GM19239 (cell line): Measurements from ENCODE around the gene DIDO1.
"Not testable (repeated sequence)": the region's sequence is repeated elsewhere in the genome, so short reads cannot be mapped to it uniquely, and the experiment has no call there.

ENCODE experiments used
- DNase-seq: peaks from one replicate; pipeline ENCODE4 v3.0.0; 2011; ENCODE audit warnings: low spot score; ENCODE audit not compliant: insufficient read length
- FAIRE-seq: peaks from 2 replicates; lab custom pipeline; 2011; peaks lifted over from hg19 to GRCh38; lab: Jason Lieb, UNC

Gene DIDO1

DNA sequence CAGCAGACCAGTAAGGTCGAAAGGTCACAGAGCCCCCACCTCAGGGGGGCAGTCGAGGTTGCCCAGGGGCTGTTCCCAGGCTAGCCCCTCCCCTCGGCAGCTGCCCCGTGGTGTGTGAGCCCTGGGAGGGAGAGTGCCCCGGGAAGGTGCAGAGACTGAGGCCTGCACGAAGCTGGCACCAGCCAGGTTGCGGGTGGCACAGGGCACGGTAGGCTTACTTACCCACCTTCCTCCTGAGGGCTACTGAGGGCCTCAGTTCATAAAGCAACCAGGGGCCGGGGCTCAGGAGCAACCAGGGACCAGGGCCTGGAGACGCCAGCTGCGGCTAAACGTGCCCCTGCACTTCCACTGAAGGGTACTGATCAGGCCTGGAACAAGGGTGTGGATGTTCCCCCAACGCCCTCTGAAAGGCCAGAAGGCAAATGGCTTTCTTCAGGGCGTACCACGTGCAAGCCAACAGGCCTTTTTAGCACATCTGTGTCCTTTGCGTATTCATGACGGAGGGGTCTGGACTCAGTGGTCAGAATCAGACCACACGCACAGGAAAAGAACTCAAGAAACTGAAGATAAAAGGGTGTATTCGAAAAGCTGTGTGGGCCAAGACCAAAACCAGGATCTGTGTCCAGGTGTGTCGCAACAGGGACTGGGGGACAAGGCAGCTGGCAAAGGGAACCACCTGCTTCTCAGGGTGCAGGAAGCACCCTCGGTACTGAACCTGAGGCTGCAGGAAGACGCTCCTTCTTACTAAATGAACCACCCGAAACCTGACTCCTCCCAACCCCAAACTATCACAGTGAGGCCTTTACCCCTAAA, 40.2 kb downstream of the DIDO1 start:
- DNase-seq (no peak), FAIRE-seq (no peak)

DNA sequence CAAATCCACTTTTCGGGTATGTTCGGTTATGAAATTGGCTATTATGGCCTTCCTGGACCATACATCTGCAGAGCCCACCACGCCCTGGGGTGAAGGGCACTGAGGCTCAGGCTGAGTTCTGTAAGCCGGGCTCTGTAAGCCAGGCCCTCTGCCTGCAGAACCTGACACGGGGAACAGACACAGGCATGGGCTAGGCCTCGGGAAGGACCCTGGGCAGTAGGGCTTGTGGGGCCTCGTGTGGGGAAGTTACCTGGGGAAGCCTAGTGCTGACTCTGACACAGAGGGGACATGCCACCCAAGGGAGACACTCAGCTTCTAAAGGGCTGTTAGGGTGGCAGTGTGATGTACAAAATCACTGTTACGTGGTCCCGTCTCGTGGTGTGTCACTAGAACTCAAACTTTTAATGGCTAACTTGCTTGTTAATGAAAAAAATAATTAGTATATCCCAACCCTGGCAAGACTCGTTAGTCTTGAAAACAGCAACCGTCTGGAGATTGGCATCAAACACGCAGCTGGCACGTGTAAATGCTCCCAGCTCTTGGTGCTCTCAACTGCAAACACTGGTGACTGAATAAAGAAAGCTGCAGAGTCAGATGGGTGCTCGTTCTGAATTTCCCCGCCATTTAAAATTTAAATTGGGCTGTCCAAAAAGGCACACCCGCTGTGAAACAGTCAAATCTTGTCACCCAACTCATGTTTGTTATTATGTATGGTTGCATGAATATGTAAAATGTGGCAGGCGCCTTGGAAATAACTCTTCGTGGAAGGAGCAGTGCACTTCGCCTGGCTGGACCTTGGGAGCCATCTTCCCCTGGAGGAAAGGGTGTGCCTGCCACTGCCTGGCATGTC, 41.0 kb downstream of the DIDO1 start:
- DNase-seq (no peak), FAIRE-seq (no peak)

DNA sequence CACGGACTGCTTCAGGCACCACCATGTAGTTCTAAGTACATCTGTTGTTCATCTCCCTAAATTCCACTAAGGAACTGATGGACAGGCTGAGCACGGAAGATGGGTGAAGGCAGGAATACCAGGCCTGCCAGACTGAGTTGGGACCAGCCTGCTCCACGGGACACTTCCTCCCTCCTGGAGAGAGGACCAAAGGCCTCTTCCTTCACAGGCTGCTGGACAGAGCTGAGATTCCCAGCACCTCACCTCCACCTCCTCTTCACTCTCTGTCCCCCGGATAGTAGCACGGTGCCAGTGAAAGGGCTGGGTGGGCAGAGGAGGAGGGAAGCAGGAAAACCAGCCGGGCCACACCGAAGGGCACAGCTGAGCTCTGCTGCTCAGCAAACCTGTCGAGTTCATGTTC, 41.7 kb downstream of the DIDO1 start:
- DNase-seq (no peak), FAIRE-seq (no peak)

DNA sequence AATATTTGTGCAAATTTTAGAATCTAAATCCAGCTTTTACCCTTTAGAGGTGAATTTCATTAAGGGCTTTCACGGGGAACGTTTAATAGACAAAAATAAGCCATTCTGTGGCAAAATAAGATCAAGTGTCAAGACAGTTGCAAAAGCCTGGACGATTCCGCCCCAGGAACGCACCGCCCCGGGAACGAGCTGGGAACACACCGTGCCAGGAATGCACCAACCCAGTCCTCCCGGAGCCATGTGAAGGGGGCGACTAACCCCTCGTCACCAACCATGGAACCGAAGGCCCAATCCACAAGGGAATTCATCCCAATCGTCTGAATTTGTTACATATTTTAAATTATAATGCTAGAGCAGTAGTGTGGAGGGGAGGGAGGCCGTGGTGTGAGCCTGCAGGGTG, 43.9 kb downstream of the DIDO1 start:
- FAIRE-seq (no peak), DNase-seq (no peak)

DNA sequence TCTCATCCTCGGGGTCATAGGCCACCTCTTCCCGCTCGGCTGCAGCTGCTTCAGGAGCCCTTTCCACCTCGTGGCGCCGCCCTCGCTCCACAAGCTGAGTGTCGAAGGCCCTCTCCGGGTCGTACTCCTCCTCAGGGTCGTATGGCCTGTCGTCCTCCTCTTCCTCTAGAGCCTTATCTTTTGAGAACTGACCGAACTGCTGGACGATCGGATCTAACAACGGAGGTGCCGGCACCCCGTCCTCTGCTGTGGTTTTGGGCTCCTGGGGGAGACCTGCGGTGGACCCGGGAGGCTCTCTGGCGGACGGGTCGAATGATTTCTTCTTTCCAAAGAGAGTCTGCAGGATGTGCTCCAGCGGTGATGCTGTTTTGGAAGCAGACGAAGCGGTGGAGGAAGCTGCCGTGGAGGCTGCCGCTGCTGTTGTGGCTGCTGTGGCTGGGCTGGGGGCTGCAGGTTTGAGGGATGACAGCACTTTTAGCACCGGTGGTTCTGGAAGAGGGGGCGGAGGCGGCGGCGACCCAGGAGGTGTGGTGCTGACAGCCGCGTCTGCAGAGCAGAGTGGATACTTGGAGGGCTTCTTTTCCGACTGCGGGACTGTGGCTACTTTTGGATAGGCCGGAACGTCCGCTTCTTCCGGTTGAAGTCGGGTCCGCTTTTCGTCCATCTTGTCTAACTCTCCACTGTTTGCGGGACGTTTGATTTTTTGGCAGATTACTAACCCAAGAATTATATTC, 44.5 kb downstream of the DIDO1 start:
- FAIRE-seq (no peak), DNase-seq (no peak)

DNA sequence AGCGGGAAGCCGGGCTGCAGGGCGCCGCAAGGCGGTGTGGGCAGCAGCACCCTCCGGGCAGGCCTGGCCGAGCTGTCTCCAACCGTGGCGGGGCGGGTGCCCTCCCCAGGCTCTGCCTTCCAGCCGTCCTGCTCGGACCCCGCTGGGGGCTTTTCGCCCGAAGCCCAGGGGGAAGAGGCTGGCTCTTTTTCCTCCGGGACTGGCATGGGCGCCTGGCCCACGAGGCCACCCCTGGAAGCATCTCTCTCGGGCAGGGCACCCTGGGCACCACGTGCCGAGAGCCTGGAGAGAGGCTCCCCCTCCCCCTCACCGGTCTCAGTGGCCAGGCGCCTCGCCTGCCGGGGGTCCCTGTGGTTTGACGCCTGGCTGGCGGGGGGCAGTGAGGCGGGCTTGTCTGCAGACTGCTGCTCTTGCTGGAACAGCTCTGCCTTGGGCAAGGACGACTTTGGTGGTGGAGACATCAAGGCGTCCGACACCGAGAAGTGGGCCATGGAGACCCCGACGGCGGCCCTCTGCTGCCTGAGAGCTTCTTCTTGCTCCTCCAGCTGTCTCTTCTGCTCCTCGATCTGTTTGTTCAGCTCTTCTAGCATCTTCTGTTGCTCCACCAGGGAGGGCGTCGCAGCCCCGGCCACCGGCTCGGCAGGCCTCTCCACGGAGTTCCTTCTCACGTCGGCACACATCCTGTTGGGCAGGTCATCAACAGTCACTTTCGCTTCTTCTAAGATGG, 45.2 kb downstream of the DIDO1 start:
- FAIRE-seq, result no peak
- DNase-seq, result no peak

DNA sequence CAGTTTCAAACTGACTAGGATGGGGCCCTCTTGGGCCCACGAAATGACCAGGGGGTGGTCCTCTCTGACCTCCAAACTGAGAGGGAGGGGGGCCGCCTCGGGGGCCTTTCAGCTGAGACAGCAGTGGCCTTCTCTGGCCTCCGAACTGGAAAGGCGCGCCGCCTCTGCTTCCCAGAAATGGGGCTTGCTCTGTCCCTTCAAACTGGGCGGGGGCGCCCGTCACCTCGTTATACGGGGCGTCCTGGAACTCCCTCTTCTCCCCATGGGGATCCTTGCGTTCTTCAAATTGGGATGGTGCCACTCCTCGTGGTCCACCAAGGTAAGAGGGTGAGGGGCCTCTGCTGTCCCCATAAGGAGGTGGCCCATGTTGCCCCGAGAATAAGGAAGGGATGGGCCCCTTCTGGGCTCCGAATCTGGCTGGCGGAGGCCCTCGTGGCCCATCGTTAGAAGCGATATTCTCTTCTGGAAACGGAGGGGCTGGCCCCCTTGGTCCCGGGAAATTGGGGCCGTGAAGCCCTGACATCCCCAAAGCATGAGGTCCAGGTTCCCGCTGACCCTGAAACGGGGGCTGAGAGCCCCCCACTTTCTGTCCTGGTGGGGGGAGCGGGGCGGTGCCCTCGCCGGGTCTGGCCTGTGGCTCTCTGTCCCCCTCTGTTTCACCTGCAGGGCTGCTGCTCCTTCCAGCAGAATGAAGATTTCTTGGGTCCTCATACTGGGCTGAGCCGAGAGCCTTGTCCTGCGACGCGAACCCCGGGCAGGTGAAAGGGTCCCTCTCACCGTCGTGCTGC, 46.0 kb downstream of the DIDO1 start:
- FAIRE-seq (no peak), DNase-seq (no peak)

DNA sequence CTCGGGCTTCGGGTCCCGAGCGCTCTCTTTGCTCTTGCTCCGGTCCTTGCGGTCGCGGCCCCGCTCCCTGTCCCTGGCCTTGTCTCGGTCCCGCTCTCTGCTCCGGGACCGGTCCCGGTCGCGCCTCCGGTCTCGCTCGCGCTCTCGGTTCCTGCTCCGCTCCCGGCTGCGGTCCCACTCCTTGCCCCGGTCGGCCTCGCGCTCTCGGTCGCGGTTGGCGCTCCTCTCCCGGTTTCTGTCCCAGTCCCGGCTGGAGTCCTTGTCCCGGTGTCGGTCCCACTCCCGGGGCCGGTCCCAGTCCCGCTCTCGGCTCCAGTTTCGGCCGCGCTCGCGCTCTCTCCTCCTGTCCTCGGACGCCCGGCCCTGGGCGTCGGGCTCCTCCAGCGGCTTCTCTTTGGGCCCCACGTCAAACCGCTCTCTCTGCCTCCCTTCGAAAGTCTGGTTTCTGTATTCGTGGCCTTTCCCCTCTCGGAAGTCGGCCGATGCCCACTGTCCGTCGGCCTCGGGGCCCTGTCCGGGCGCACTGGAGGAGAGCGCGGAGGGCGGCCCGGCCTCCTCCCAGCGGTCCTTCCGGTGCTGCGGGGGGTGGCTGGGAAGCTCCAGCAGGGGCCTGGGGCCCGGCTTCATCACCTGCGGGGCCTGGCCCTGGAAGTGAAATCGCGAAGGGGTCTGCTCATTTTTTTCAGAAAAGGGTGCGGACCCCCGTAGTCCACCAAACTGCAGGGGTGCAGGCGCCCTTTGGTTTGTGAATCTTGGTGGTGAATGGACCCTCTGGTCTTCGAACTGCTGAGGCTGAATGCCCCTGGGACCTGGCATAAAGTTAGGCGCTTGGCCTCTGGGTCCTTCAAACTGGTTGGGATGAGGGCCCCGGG, 46.8 kb downstream of the DIDO1 start:
- no peak for FAIRE-seq
- no peak for DNase-seq

DNA sequence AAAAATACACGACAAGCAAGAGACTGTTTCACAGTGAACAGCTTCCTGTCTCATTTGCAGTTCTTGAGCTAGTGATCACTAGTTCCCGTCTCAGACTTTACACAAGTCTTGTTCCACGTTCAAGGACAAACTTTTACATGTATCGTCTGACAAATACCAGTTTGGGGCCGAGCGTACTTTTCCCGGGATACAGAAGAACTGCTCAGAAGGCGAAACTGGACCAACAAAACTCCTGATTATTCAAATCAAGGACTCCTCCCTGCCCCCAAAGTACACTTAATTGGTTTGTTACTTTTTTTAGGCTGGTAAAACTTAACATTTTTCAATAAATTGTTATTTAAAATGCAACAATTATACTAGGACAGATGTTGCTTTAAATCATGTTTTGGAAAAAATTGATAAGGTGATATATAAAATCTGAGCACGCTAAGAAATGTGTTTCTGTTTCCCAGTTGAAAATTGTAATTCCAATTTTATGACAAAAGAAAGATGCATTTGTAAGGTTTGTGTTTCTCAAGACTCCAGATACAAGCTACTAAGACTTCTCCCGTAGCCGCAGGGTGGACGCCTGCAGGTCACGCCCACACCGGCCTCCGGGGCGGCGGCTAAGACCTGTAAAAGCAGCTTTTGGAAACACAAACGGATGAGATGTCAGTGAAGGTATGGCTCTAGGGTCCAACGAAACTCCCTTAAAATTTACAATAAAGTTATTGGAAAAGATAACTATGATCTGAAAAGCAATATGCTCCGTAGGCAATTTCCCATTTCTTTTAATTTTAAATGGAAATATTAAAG, 47.9 kb downstream of the DIDO1 start:
- no peak for FAIRE-seq
- no peak for DNase-seq

DNA sequence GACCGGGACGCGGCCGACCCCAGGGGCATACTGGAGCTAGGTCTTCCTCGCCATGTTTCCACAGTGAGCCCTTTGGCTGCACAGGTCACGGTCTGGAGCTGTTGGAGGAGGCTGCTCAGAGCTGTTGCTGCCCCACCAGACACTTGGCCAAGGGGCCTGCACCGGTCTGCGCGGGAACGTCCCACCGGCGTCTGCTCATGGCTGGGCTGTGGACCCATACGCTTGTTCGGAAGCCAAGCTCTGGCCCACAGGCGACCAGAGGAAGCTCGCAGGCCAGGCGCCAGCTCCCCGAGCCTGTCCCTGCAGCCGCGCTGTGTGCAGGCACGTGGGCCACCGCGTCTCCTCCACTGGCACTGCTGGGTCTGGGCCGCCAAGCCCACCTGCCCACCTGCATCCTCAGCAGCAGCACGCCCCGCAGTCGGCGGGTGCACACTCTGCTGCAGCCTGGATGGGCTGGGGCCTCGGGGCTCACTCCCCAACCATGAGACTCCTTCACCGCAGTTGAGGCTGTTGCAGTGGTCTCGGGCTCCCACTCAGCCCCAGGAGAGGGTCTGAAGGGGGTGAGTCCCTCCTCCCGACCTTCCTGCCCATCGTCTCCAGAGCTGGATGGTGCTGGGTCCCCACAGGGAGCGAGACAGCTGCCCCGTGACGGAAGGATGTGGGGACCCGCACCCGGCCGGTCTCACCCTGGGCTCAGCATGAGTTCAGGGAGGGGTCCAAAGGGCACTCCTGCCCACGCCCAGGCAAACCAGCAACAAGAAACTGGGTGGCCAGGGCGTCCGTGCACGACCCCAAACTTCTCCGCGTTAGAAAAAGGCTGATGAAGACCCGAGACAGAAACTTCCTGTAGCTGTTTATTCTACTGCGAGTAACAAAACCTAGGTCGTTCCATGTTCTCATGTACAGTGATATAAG, 49.1 kb downstream of the DIDO1 start:
- FAIRE-seq (no peak), DNase-seq (no peak)

DNA sequence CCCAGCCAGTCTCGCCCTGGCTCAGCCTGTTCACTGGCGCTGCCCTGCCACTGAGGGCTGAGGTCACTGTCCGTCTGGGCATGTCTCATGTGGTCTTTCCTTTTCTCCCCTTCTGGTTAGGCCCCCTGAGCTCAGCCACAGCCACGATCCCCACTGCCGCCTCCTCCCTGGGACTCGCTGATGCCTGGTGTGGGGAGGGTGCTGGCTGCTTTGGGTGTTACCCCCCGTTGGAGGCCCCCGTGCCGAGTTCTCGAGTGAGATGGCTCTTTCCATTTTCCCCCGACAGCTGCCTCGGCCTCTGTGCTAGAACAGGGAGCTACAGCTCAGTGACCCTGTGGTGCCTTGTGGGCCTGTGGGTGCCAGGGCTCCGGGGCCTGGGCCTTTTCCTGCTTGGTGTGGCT, 49.8 kb downstream of the DIDO1 start:
- DNase-seq (no peak), FAIRE-seq (no peak)

DNA sequence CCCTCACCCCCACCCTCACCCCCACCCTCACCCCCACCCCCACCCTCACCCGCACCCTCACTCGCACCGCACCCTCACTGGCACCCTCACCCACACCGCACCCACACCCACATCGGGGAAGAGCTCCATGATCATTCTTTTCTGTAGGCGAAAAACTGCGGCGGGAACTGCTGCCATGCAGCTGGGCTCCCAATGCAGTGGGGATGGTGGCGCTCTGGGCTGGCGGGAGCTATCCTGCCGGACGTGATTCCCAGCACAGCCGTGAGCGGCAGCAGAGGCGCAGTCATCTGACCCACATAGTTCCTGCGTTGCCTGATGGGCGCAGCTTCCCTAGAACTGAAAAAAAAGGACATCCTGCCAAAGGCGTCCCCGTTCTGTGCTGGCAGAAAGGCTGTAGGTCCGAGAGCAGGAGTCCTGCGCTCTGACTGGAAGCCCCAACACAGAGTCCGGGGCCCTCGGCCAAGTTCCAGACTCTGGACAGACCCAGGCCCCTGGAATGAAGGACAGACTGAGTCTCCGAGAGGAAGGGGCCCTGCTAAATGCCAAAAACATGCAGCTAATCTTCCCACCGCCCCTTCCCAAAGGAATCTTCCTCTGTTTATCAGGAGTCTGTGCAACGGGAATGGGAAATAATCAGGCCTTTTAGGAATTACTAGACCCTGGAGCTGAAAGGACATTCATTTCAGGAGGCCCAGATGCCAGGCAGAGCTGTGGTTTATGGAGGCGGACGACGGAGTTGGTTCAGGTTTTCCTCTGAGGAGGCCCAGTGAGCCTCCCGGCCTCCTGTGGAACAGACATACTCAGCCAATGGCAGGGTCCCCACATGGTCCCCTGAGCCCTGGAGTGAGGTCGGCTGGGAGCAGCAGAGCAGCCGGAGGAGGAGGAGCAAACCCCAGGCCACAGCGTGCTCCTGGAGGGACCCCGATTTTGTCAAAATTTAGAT, 50.6 kb downstream of the DIDO1 start:
- no peak for DNase-seq
- no peak for FAIRE-seq

DNA sequence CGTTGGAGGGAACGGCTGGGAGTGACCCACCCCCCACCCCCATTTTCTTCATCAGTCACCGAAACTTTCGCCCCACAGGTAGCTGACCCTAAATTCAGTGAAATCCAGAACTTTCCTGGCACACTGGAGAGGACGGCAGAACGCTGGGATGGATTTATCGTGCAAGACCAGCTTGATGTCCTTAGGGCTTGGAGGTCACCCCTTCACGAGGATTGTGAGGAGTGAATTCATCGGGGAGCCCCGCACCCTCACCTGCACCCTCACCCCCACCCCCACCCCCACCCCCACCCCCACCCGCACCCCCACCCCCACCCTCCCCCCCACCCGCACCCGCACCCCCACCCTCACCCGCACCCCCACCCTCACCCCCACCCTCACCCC, 51.4 kb downstream of the DIDO1 start:
- no peak for DNase-seq
- no peak for FAIRE-seq

DNA sequence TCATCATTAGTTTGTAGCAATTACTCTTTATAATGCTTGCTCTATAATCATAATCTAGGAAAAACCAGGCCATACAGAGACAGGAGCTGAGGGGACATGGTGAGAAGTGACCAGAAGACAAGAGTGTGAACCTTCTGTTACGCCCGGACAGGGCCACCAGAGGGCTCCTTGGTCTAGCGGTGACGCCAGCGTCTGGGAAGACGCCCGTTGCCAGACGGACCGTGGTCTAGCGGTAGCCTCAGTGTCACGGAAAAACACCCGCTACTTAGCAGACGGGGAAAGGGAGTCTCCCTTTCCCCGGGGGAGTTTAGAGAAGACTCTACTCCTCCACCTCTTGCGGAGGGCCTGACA, 52.6 kb downstream of the DIDO1 start:
- FAIRE-seq, DNase-seq: not testable (repeated sequence)

DNA sequence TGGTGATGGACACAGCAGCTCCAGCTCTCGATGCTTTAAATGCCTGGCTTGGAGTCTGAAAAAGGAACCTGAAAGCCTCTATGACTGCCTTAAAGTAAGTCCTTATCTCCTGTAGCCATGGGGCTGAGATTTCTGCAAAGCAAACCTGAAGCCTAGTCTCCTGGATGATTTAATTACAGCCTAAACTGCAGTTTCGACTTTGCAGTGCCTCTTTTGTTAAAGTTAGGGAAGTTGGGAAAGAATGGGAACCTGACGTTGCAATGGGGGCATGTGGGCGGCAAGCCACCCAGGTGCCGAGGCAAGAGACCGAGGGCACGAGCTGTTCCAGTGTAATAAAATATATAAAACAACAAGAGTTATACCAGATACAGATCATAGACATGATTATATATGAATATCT, 53.0 kb downstream of the DIDO1 start:
- FAIRE-seq, result no peak
- DNase-seq, result no peak

DNA sequence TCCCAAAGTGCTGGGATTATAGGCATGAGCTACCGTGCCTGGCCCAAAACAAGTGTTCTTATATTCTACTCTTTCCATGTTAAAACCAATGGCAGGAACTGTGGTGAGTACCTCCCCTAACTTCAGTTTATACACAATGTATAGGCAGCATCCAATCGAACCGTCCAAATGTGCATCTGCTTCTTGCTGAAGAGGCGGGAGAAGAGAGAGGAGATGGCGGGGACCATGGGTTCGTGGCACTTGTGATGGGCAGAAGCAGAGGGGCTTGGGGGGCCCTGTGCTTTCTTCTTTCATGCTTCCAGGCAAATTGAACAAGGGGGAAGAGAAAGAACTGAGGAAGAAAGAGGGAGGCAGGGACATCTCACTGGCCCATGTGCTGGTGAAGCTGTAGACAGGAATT, 53.4 kb downstream of the DIDO1 start:
- no peak for DNase-seq
- FAIRE-seq, result no peak
